PFSK-1 (cell line): ENCODE data around the gene KDM5D.

Experiments
- POLR2AphosphoS5 ChIP-seq: IDR thresholded peaks from 2 replicates; pipeline ENCODE4 v1.6.1; 2012; ENCODE audit warnings: low read depth, mild to moderate bottlenecking, control low read depth, low read length, moderate library complexity
- TAF1 ChIP-seq: IDR thresholded peaks from 2 replicates; pipeline ENCODE4 v1.6.1; 2012; ENCODE audit warnings: low read length, control low read depth, borderline replicate concordance; ENCODE audit not compliant: insufficient read depth

- TF ChIP-seq POLR2AphosphoS5 (no peak), TAF1 (no peak)
Observed at GRCh38 chrY:19680821-19681220, 63.7 kb downstream of the KDM5D start.
